ENCODE data around the gene ZBTB2.
A peak's percentile ranks its signal among the peaks of the same experiment; 100 is the strongest.
"Not testable (repeated sequence)": the region's sequence is repeated elsewhere in the genome, so short reads cannot be mapped to it uniquely, and the experiment has no call there.

Gene ZBTB2

DNA sequence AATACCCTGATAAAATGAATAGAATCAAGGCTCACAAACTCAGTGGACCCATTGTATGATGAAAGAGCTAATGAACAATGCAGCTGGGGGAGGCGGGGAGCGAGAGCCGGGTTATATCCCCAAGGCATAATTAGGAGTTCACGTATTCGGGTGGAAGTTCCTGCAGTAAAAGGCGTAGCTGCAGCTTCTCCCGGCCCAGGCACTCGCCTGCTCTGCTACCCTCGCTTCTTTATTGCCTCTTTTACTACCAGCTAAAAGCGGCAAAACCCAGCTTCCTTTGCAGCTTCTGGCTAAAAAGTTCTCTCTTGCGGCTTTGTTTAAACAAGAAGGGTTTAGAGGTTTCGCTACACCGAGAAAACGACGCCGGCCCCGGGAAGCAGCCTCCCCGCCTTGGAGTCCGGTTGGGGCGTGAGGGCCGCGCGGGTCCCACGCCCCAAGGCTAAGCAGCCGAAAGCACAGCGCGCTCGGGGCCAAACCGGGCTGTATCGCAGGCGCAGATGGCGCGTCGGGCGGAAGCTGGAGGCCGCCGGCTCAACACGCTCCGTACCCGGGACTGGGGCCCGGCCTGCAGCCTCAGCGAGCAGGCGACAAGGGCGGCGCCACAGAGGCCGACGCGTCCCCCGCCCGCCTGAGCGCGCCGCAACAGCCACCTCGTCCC lies 1.6 kb downstream of the ZBTB2 start:
- ATAC-seq (peak; percentile 75), DNase-seq (peak; percentile 39)
- peak overlapping the region; percentile 92 for H3K4me3 Mint-ChIP-seq
- peak overlapping the region; percentile 92 for H3K27ac Mint-ChIP-seq
- peaks cover 25% of the 10 kb centered on the region for H3K36me3 Mint-ChIP-seq (ENCODE audit: low read depth)
- no peaks in the 10 kb centered on the region for H3K9me3 Mint-ChIP-seq
- H3K4me1 Mint-ChIP-seq = peaks cover 67% of the 10 kb centered on the region
- H3K27me3 Mint-ChIP-seq = no peaks in the 10 kb centered on the region

- peak overlapping the region; percentile 92 for H3K4me3 Mint-ChIP-seq
- DNase-seq = no peak
Observed at GRCh38 chr6:151388997-151389617, 2.3 kb downstream of the ZBTB2 start.

GRCh38 chr6:151388236-151388635 lies 3.1 kb downstream of the ZBTB2 start:
- peaks cover 21% of the 10 kb centered on the region for H3K36me3 Mint-ChIP-seq (ENCODE audit: low read depth)
- H3K27ac Mint-ChIP-seq = peak overlapping the region; percentile 82
- ATAC-seq (no peak), DNase-seq (no peak)
- H3K9me3 Mint-ChIP-seq = no peaks in the 10 kb centered on the region
- H3K4me1 Mint-ChIP-seq = peaks cover 59% of the 10 kb centered on the region
- peak overlapping the region; percentile 57 for H3K4me3 Mint-ChIP-seq
- H3K27me3 Mint-ChIP-seq = no peaks in the 10 kb centered on the region

More at GRCh38 chr6:151388997-151389617, 2.3 kb downstream of the ZBTB2 start:
- Mint-ChIP-seq H3K27me3 (no peaks in the 10 kb centered on the region), H3K36me3 (ENCODE audit: low read depth) (peaks cover 27% of the 10 kb centered on the region), H3K9me3 (no peaks in the 10 kb centered on the region), H3K4me1 (peaks cover 66% of the 10 kb centered on the region), H3K27ac (peak overlapping the region; percentile 92)
- ATAC-seq = no peak

DNA sequence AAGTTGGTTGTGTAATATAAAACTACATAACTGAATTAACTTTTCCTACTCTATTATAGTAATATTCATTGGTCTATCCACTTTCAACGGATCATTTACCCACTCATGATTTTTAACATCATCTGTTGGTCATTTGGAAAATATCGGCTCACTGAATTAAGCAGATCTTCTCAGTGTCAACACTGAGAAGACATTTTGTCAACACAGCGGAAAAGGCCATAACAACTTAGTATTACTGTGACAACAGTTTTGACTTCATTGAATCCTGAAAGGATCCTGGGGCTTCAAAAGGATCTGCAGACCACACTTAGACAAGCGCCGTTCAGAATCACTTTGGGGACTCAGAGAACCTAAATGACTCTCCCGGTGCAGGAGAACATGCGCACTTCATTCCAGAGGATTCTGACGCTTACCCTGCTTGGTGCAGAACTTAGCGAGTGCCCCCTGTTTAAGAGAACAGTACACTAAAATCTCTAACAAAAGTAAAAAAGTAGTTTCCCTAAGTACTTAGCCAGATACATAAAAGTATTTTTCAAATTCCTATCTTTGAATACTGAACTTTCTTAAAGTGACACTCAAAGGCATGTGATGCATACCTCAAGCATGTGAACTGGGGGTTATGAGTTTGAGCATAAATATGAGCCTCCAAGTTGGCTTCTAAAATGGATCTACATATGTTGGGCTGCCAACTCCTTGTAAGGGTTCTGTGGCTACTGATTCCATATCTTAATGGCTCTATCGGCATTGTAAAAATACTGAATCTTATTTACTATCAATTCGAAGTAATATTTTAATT lies 4.0 kb downstream of the ZBTB2 start:
- DNase-seq (no peak), ATAC-seq (no peak)
- Mint-ChIP-seq H3K4me1 (peaks cover 51% of the 10 kb centered on the region), H3K27ac (peak overlapping the region; percentile 22), H3K4me3 (no peak overlapping the region), H3K36me3 (ENCODE audit: low read depth) (peaks cover 17% of the 10 kb centered on the region), H3K27me3 (no peaks in the 10 kb centered on the region), H3K9me3 (no peaks in the 10 kb centered on the region)

- H3K27ac Mint-ChIP-seq = peak overlapping the region; percentile 71
- peaks cover 14% of the 10 kb centered on the region for H3K36me3 Mint-ChIP-seq (ENCODE audit: low read depth)
Observed at GRCh38 chr6:151385177-151385576, 6.2 kb downstream of the ZBTB2 start.

DNA sequence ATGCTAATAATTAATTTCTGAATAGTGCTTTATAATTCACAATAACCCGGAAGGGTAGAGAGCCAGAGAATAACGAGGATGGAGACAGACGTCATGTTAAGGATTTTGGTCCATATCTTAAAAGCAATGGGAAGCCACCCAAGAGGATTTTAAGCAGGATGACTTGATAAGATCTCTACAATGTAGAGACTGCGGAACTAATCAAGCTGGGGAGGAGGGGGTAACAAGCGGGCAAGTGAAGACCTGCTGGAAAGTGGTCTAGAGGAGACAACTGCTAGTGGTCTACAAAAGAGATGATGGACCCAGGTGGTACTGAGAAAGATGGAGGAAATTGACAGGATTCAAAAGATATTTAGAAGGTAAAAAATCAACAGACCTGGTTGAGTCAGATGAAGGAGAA lies 7.2 kb downstream of the ZBTB2 start:
- Mint-ChIP-seq H3K27ac (no peak overlapping the region), H3K36me3 (ENCODE audit: low read depth) (peaks cover 14% of the 10 kb centered on the region), H3K4me3 (no peak overlapping the region), H3K9me3 (no peaks in the 10 kb centered on the region), H3K4me1 (peaks cover 64% of the 10 kb centered on the region), H3K27me3 (no peaks in the 10 kb centered on the region)
- ATAC-seq = no peak
- DNase-seq = no peak

More at GRCh38 chr6:151385177-151385576, 6.2 kb downstream of the ZBTB2 start:
- Mint-ChIP-seq H3K4me3 (peak overlapping the region; percentile 27), H3K9me3 (no peaks in the 10 kb centered on the region), H3K27me3 (no peaks in the 10 kb centered on the region), H3K4me1 (peaks cover 60% of the 10 kb centered on the region)
- no peak for DNase-seq
- no peak for ATAC-seq

DNA sequence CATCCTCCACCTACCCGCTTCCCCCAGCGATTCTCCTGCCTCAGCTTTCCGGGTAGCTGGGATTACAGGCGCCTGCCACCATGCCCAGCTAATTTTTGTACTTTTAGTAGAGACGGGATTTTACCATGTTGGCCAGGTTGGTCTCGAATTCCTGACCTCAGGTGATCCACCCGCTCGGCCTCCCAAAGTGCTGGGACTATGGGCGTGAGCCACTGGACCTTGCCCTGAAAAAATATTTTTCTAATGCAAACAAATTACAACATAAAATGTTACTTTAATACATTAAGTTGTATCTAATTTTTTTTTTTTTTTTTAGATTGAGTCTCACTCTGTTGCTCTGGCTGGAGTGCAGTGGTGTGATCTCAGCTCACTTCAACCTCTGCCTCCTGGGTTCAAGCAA lies 8.7 kb downstream of the ZBTB2 start:
- not testable (repeated sequence) for H3K27me3 Mint-ChIP-seq, H3K9me3 Mint-ChIP-seq, H3K27ac Mint-ChIP-seq, DNase-seq, H3K4me3 Mint-ChIP-seq, ATAC-seq
- Mint-ChIP-seq H3K4me1 (peaks cover 62% of the 10 kb centered on the region), H3K36me3 (ENCODE audit: low read depth) (peaks cover 18% of the 10 kb centered on the region)

- Mint-ChIP-seq H3K36me3 (ENCODE audit: low read depth) (peaks cover 15% of the 10 kb centered on the region), H3K27ac (peak overlapping the region; percentile 96), H3K4me1 (peaks cover 61% of the 10 kb centered on the region), H3K27me3 (no peaks in the 10 kb centered on the region), H3K9me3 (no peaks in the 10 kb centered on the region), H3K4me3 (peak overlapping the region; percentile 35)
- DNase-seq (no peak), ATAC-seq (no peak)
Observed at GRCh38 chr6:151381722-151382121, 9.6 kb downstream of the ZBTB2 start.

DNA sequence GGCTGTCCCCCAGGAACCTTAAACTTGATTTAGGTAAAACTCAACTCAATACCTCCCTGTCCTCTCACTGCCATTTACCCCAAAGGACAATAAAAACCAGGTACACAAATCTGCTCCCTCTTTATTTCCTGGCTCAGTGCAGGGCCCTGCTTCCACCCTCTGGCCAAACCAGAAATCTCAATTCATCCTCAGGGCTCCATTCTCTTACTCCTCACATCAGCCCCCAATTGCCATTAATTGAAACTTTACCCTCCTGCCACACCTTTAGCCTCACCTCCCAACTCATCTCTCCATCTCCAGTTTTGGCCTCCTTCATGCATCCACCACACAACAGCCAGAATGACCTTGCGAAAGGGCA lies 10.5 kb downstream of the ZBTB2 start:
- Mint-ChIP-seq H3K4me3 (peak overlapping the region; percentile 77), H3K4me1 (peaks cover 66% of the 10 kb centered on the region), H3K27ac (peak overlapping the region; percentile 96), H3K9me3 (no peaks in the 10 kb centered on the region), H3K27me3 (no peaks in the 10 kb centered on the region), H3K36me3 (ENCODE audit: low read depth) (peaks cover 17% of the 10 kb centered on the region)
- DNase-seq (no peak), ATAC-seq (peak; percentile 25)

GRCh38 chr6:151379933-151380847 lies 11.2 kb downstream of the ZBTB2 start:
- Mint-ChIP-seq H3K4me1 (peaks cover 66% of the 10 kb centered on the region), H3K9me3 (no peaks in the 10 kb centered on the region), H3K36me3 (ENCODE audit: low read depth) (peaks cover 15% of the 10 kb centered on the region), H3K4me3 (peak overlapping the region; percentile 77), H3K27me3 (no peaks in the 10 kb centered on the region), H3K27ac (peak overlapping the region; percentile 96)
- no peak for DNase-seq
- peak; percentile 72 for ATAC-seq

DNA sequence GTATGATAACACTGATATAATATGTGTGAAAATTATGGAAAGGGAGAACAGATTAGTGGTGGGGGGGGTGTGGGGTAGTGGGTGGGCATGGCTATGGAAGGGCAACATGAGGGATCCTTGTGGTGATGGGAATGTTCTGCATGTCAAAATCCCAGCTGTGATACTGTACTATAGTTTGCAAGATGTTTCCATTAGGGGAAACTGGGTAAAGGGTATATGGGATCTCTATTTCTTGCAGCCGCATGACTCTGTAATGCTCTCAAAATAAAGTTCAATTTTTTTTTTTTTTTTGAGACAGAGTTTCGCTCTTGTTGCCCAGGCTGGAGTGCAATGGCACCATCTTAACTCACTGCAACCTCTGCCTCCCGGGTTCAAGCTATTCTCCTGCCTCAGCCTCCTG lies 14.3 kb downstream of the ZBTB2 start:
- no peaks in the 10 kb centered on the region for H3K9me3 Mint-ChIP-seq
- peaks cover 84% of the 10 kb centered on the region for H3K4me1 Mint-ChIP-seq
- ATAC-seq (no peak), DNase-seq (no peak)
- H3K27me3 Mint-ChIP-seq = no peaks in the 10 kb centered on the region
- H3K4me3 Mint-ChIP-seq = no peak overlapping the region
- peaks cover 25% of the 10 kb centered on the region for H3K36me3 Mint-ChIP-seq (ENCODE audit: low read depth)
- peak overlapping the region; percentile 9 for H3K27ac Mint-ChIP-seq

- no peak for ATAC-seq
- H3K4me1 Mint-ChIP-seq = peaks cover 87% of the 10 kb centered on the region
- no peaks in the 10 kb centered on the region for H3K9me3 Mint-ChIP-seq
- DNase-seq = no peak
- peak overlapping the region; percentile 26 for H3K4me3 Mint-ChIP-seq
- peak overlapping the region; percentile 9 for H3K27ac Mint-ChIP-seq
- H3K27me3 Mint-ChIP-seq = no peaks in the 10 kb centered on the region
- peaks cover 31% of the 10 kb centered on the region for H3K36me3 Mint-ChIP-seq (ENCODE audit: low read depth)
Observed at GRCh38 chr6:151376440-151376839, 14.9 kb downstream of the ZBTB2 start.

- Mint-ChIP-seq H3K4me3 (no peak overlapping the region), H3K27ac (no peak overlapping the region), H3K27me3 (no peaks in the 10 kb centered on the region), H3K36me3 (ENCODE audit: low read depth) (peaks cover 36% of the 10 kb centered on the region), H3K4me1 (peaks cover 86% of the 10 kb centered on the region), H3K9me3 (no peaks in the 10 kb centered on the region)
- DNase-seq (no peak), ATAC-seq (no peak)
Observed at GRCh38 chr6:151375833-151376232, 15.5 kb downstream of the ZBTB2 start.

DNA sequence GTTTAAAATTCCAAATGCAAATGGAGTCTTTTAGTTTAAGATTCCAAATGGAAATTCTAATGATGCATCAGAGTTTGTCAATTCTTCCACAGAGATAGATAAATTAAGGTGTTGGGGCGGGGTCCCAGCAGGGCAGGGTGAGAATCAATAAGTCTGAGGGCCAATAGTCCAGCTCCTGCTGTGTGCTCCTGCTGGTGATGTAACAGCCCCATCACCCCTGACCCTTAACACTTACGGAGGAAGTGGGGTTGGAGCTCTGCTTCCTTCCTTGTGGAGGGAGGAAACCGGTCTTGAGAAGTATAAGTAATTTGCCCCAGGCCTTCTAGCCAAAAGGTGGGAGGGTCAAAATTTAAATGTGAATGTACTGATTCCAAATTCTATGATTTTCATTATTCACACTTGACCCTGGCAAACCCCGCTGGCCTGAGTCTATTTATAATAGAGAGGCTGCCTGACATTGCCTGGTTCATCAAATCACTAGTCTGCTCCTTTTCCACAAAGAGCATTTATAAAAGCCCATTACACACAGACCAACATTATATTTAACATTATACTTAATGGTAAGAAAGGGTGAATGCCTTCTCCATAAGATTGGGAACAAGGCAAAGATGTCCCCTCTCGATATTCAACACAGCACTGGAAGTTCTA lies 17.2 kb downstream of the ZBTB2 start:
- H3K36me3 Mint-ChIP-seq (ENCODE audit: low read depth) = peaks cover 42% of the 10 kb centered on the region
- H3K27ac Mint-ChIP-seq = peak overlapping the region; percentile 61
- H3K4me1 Mint-ChIP-seq = peaks cover 72% of the 10 kb centered on the region
- peak overlapping the region; percentile 56 for H3K4me3 Mint-ChIP-seq
- DNase-seq = no peak
- H3K27me3 Mint-ChIP-seq = no peaks in the 10 kb centered on the region
- ATAC-seq = no peak
- H3K9me3 Mint-ChIP-seq = no peaks in the 10 kb centered on the region

Data from activated naive CD8-positive, alpha-beta T cell treated with anti-CD3 and anti-CD28 coated beads, Interleukin-2, amount 50 U/mL, for 24 hours (primary cell).